ENCODE data around the gene CDH18. TPM values are rescaled to one million over a fixed set of nuclear protein-coding genes. Genes with fewer than 3 reads are reported as not detected.
"Not testable (repeated sequence)": the region's sequence is repeated elsewhere in the genome, so short reads cannot be mapped to it uniquely, and the experiment has no call there.

The CDH18 gene
- total and polyA plus RNA-seq, 5 donors = not detected

DNA sequence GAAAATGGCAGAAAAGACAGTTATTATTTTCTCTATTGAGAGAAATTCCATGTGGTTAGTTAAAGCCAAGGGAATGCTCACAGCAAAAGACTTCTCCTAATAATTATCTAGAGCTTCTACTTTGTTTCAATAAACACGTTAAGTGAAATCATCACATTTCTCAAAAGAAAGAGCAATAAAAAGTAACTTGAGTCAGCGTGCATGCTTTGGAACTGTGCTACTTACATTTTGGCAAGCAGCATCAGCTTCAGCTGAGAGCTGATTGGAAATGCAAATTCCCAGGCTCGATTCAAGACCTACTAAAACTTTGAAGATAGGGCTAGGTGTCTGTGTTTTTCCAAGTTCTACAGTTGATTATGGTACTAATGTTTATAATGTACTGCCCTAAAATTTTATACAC is 132.1 kb downstream of the CDH18 start:
- no peak overlapping the region for H3K27ac ChIP-seq (ENCODE audit: low read length)
- H3K4me1 ChIP-seq (ENCODE audit: control insufficient read depth, insufficient read depth, low read length) = no peaks in the 10 kb centered on the region
- H3K4me3 ChIP-seq (ENCODE audit: low read length) = no peak overlapping the region
- no peak for DNase-seq
- intact Hi-C loops (cut with DNase I) = no loop called here
- WGBS = 42% methylated on average over 3 of the region's 3 CpGs
- no peak for ATAC-seq
- H3K27me3 ChIP-seq (ENCODE audit: control insufficient read depth, insufficient read depth) = no peaks in the 10 kb centered on the region
- no peaks in the 10 kb centered on the region for H3K9me3 ChIP-seq (ENCODE audit: control insufficient read depth, low read length)

- no peak overlapping the region for H3K27ac ChIP-seq (ENCODE audit: low read length)
- H3K27me3 ChIP-seq (ENCODE audit: control insufficient read depth, insufficient read depth) = no peaks in the 10 kb centered on the region
- no peaks in the 10 kb centered on the region for H3K9me3 ChIP-seq (ENCODE audit: control insufficient read depth, low read length)
- ATAC-seq (no peak), DNase-seq (no peak)
- no peak overlapping the region for H3K4me3 ChIP-seq (ENCODE audit: low read length)
- intact Hi-C loops (cut with DNase I) = no loop called here
- no peaks in the 10 kb centered on the region for H3K4me1 ChIP-seq (ENCODE audit: control insufficient read depth, insufficient read depth, low read length)
Observed at GRCh38 chr5:19855453-19855852, 132.5 kb downstream of the CDH18 start.

- Histone ChIP-seq H3K27ac (ENCODE audit: low read length) (no peak overlapping the region), H3K27me3 (ENCODE audit: control insufficient read depth, insufficient read depth) (no peaks in the 10 kb centered on the region), H3K4me1 (ENCODE audit: control insufficient read depth, insufficient read depth, low read length) (no peaks in the 10 kb centered on the region), H3K4me3 (ENCODE audit: low read length) (no peak overlapping the region), H3K9me3 (ENCODE audit: control insufficient read depth, low read length) (no peaks in the 10 kb centered on the region)
- WGBS = 90% methylated on average over 4 of the region's 4 CpGs
- ATAC-seq (no peak), DNase-seq (no peak)
- intact Hi-C loops (cut with DNase I) = no loop called here
Observed at GRCh38 chr5:19855031-19855430, 133.0 kb downstream of the CDH18 start.

- H3K27me3 ChIP-seq (ENCODE audit: control insufficient read depth, insufficient read depth) = no peaks in the 10 kb centered on the region
- intact Hi-C loops (cut with DNase I) = no loop called here
Observed at GRCh38 chr5:19853616-19854240, 134.3 kb downstream of the CDH18 start.

DNA sequence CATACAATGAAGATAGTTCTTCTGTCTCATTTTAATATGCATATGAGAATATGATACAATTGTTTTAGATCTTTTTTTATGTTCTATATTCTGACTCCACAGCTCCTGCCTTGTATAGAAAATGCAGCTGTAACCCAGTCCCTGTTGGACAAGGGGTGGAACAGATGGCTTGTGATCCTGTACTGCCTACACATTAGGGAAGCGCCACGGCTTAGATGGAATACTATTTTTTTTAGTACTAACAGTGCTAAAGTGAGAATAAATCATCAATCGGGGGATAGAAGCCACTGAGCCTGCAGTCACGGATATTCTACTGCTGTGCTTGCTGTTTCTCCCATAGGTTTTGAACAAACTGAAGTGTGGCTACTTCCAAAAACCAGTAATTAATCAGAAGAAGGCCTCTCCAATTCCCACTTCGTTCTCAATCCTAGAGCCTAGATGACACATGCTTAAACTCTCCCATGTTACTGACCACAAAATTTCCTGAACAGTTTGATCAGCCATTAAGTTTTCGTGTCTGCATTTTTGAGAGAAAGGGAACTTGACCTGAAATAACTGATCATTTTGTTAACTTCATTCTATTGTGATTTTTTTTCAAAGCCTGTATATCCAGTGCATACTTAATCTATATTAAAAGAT is 150.3 kb downstream of the CDH18 start:
- intact Hi-C loops (cut with DNase I) = no loop called here
- WGBS = 76% methylated on average over 6 of the region's 6 CpGs
- H3K4me1 ChIP-seq (ENCODE audit: control insufficient read depth, insufficient read depth, low read length) = no peaks in the 10 kb centered on the region
- DNase-seq (no peak), ATAC-seq (no peak)
- no peak overlapping the region for H3K27ac ChIP-seq (ENCODE audit: low read length)
- no peaks in the 10 kb centered on the region for H3K27me3 ChIP-seq (ENCODE audit: control insufficient read depth, insufficient read depth)
- H3K9me3 ChIP-seq (ENCODE audit: control insufficient read depth, low read length) = no peaks in the 10 kb centered on the region
- no peak overlapping the region for H3K4me3 ChIP-seq (ENCODE audit: low read length)

More at GRCh38 chr5:19853616-19854240, 134.3 kb downstream of the CDH18 start:
- ATAC-seq (no peak), DNase-seq (no peak)
- Histone ChIP-seq H3K27ac (ENCODE audit: low read length) (no peak overlapping the region), H3K4me1 (ENCODE audit: control insufficient read depth, insufficient read depth, low read length) (no peaks in the 10 kb centered on the region), H3K9me3 (ENCODE audit: control insufficient read depth, low read length) (no peaks in the 10 kb centered on the region), H3K4me3 (ENCODE audit: low read length) (no peak overlapping the region)
- 43% methylated on average over 4 of the region's 4 CpGs for whole genome bisulfite sequencing

DNA sequence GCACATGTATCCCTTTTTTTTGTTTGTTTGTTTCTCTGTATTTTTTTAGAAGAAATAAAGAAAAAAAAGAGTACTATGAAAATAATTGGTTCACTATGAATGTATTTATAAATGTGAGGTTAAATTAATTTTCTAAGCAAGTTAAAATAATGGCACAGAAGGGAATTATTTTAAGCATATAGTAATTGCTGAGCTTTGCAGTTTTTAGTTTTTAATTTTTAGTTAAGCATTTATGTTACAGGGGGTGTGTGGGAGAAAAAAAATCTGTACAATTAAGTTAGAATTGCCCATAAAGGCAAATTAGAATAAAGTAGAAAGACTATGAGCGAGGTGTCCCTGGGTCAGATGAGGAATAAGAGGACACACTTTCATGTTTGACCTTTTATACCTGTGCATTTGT is 152.6 kb downstream of the CDH18 start:
- no peak for DNase-seq
- Histone ChIP-seq H3K4me3 (ENCODE audit: low read length) (no peak overlapping the region), H3K4me1 (ENCODE audit: control insufficient read depth, insufficient read depth, low read length) (no peaks in the 10 kb centered on the region), H3K27me3 (ENCODE audit: control insufficient read depth, insufficient read depth) (no peaks in the 10 kb centered on the region), H3K9me3 (ENCODE audit: control insufficient read depth, low read length) (no peaks in the 10 kb centered on the region), H3K27ac (ENCODE audit: low read length) (no peak overlapping the region)
- intact Hi-C loops (cut with DNase I) = no loop called here
- no peak for ATAC-seq
- 60% methylated on average over 1 of the region's 1 CpG for WGBS

GRCh38 chr5:19812720-19813119 is 175.3 kb downstream of the CDH18 start:
- H3K27me3 ChIP-seq (ENCODE audit: control insufficient read depth, insufficient read depth); DNase-seq; H3K4me3 ChIP-seq (ENCODE audit: low read length); H3K9me3 ChIP-seq (ENCODE audit: control insufficient read depth, low read length); intact Hi-C loops (cut with DNase I); ATAC-seq; H3K4me1 ChIP-seq (ENCODE audit: control insufficient read depth, insufficient read depth, low read length); H3K27ac ChIP-seq (ENCODE audit: low read length): not testable (repeated sequence)
- 90% methylated on average over 4 of the region's 4 CpGs for WGBS

GRCh38 chr5:19806756-19807155 is 181.2 kb downstream of the CDH18 start:
- WGBS = 80% methylated on average over 1 of the region's 1 CpG
- ATAC-seq (no peak), DNase-seq (no peak)
- Histone ChIP-seq H3K4me3 (ENCODE audit: low read length) (no peak overlapping the region), H3K27me3 (ENCODE audit: control insufficient read depth, insufficient read depth) (no peaks in the 10 kb centered on the region), H3K27ac (ENCODE audit: low read length) (no peak overlapping the region), H3K9me3 (ENCODE audit: control insufficient read depth, low read length) (peaks cover 3% of the 10 kb centered on the region), H3K4me1 (ENCODE audit: control insufficient read depth, insufficient read depth, low read length) (no peaks in the 10 kb centered on the region)
- intact Hi-C loops (cut with DNase I) = no loop called here

- Histone ChIP-seq H3K27ac (ENCODE audit: low read length) (no peak overlapping the region), H3K27me3 (ENCODE audit: control insufficient read depth, insufficient read depth) (no peaks in the 10 kb centered on the region), H3K4me3 (ENCODE audit: low read length) (no peak overlapping the region), H3K9me3 (ENCODE audit: control insufficient read depth, low read length) (no peaks in the 10 kb centered on the region), H3K4me1 (ENCODE audit: control insufficient read depth, insufficient read depth, low read length) (no peaks in the 10 kb centered on the region)
- intact Hi-C loops (cut with DNase I) = no loop called here
- no peak for ATAC-seq
- 85% methylated on average over 6 of the region's 6 CpGs for WGBS
- DNase-seq = no peak
Observed at GRCh38 chr5:19802686-19803085, 185.3 kb downstream of the CDH18 start.

- Histone ChIP-seq H3K27ac (ENCODE audit: low read length) (no peak overlapping the region), H3K4me3 (ENCODE audit: low read length) (no peak overlapping the region), H3K4me1 (ENCODE audit: control insufficient read depth, insufficient read depth, low read length) (no peaks in the 10 kb centered on the region), H3K27me3 (ENCODE audit: control insufficient read depth, insufficient read depth) (no peaks in the 10 kb centered on the region), H3K9me3 (ENCODE audit: control insufficient read depth, low read length) (peaks cover 2% of the 10 kb centered on the region)
- WGBS = 47% methylated on average over 1 of the region's 1 CpG
- intact Hi-C loops (cut with DNase I) = no loop called here
- no peak for DNase-seq
- ATAC-seq = no peak
Observed at GRCh38 chr5:19795218-19795617, 192.8 kb downstream of the CDH18 start.

DNA sequence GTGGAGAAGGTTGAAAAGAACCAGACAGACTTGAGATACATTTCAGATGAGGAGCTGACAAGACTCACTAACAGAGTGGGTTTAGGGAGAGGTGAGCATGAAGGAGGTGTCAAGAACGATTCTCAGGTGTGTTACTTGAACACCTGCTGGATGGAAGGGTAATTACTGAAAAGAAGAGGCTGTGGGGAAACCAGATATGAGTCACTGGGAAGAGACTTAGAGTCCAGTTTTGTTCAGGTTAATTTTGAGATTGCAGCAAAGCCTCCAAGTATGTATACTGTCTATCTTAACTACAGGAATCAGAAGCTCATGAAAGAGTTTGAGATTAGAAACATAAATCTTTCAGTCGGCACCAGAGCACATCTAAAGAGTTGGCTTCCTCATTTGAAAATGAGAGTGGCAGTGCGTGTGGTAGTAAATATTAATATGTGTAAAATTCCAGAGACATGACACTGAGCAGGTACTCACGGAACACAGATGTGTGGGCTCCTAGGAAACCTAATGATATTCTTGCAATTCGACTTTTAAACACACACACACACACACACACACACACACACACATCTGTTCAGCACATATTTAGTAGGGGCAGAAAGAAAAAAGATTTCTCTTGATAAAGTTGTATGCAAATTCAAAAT is 197.1 kb downstream of the CDH18 start:
- no peaks in the 10 kb centered on the region for H3K27me3 ChIP-seq (ENCODE audit: control insufficient read depth, insufficient read depth)
- H3K4me1 ChIP-seq (ENCODE audit: control insufficient read depth, insufficient read depth, low read length) = no peaks in the 10 kb centered on the region
- DNase-seq = no peak
- intact Hi-C loops (cut with DNase I) = no loop called here
- no peak overlapping the region for H3K27ac ChIP-seq (ENCODE audit: low read length)
- H3K9me3 ChIP-seq (ENCODE audit: control insufficient read depth, low read length) = peaks cover 2% of the 10 kb centered on the region
- ATAC-seq = no peak
- no peak overlapping the region for H3K4me3 ChIP-seq (ENCODE audit: low read length)
- 47% methylated on average over 5 of the region's 5 CpGs for WGBS
